ENCODE data around the gene HNRNPF.

Gene HNRNPF

DNA sequence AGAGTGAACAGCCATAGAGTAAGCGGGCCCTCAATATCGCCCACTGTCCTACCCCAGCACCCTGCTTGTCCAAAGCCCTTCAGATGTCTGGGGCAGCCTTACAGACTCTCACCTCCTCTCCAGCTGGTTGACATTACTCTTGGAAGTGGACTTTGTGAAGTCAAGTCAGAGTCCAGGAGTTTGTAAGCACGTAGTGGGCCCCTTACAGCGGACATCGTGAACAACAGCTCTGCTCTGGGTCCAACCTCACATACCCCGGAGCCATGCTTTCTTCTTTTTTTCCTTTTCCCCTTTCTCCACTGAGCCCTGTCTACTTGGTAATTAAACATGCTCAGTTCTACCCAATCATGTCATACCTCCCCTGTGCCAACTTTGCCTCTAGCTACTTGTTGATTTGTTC is 17.5 kb downstream of the HNRNPF start:
- peaks cover 43% of the 10 kb centered on the region for H3K36me3 ChIP-seq (ENCODE audit: control insufficient read depth, insufficient read depth, low read length)
- no peaks in the 10 kb centered on the region for H3K9me3 ChIP-seq (ENCODE audit: control insufficient read depth, low read length)
- H3K4me1 ChIP-seq (ENCODE audit: control insufficient read depth, insufficient read depth, low read length): peaks cover 33% of the 10 kb centered on the region
- H3K4me3 ChIP-seq (ENCODE audit: low read length): no peak overlapping the region
- no peaks in the 10 kb centered on the region for H3K27me3 ChIP-seq (ENCODE audit: control insufficient read depth, insufficient read depth, low read length)
- H3K9ac ChIP-seq (ENCODE audit: low read length): no peak overlapping the region

DNA sequence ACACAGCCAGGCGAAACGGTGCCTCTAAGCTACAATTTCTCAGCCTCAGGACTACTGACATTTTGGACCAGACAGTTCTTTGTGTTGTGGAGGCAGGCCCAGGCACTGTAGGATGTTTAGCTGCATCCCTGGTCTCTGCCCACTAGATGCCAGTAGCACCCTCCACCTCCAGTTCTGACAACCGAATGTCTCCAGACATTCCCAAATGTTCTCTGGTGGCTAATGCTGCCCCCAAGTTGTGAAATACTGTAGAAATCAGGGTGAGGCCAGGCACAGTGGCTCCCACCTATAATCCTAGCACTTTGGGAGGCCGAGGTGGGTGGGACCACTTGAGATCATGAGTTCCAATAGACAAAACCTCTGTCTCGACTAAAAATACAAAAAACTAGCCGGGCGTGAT is 18.2 kb downstream of the HNRNPF start:
- Histone ChIP-seq H3K27me3 (ENCODE audit: control insufficient read depth, insufficient read depth, low read length) (no peaks in the 10 kb centered on the region), H3K4me3 (ENCODE audit: low read length) (no peak overlapping the region), H3K9me3 (ENCODE audit: control insufficient read depth, low read length) (no peaks in the 10 kb centered on the region), H3K4me1 (ENCODE audit: control insufficient read depth, insufficient read depth, low read length) (peaks cover 33% of the 10 kb centered on the region), H3K36me3 (ENCODE audit: control insufficient read depth, insufficient read depth, low read length) (peaks cover 43% of the 10 kb centered on the region), H3K9ac (ENCODE audit: low read length) (no peak overlapping the region)

- Histone ChIP-seq H3K9ac (ENCODE audit: low read length) (no peak overlapping the region), H3K4me3 (ENCODE audit: low read length) (no peak overlapping the region), H3K27me3 (ENCODE audit: control insufficient read depth, insufficient read depth, low read length) (no peaks in the 10 kb centered on the region), H3K4me1 (ENCODE audit: control insufficient read depth, insufficient read depth, low read length) (peaks cover 33% of the 10 kb centered on the region), H3K36me3 (ENCODE audit: control insufficient read depth, insufficient read depth, low read length) (peaks cover 43% of the 10 kb centered on the region), H3K9me3 (ENCODE audit: control insufficient read depth, low read length) (no peaks in the 10 kb centered on the region)
Measured at GRCh38 chr10:43390333-43390732, 18.7 kb downstream of the HNRNPF start.

DNA sequence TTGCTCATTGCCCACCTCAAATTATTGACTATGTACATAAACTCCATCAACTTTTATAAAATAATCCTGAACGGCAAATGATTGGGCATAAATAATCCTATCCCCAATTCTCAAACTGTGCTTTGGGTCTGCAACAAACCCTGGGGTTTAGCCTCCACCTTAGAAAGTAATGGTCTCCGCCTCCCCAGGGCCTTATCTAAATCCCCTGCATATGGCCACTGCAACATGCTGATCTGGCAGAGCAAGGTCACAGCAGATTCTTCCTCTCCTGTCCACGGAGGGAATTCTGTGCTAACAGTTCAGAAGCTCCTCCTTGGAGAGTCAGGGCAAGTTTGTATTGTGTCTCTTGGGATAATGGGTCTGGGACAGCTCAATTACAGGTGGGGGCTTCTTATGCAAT is 19.1 kb downstream of the HNRNPF start:
- Histone ChIP-seq H3K9me3 (ENCODE audit: control insufficient read depth, low read length) (no peaks in the 10 kb centered on the region), H3K4me1 (ENCODE audit: control insufficient read depth, insufficient read depth, low read length) (peaks cover 29% of the 10 kb centered on the region), H3K9ac (ENCODE audit: low read length) (peak overlapping the region; percentile 36), H3K36me3 (ENCODE audit: control insufficient read depth, insufficient read depth, low read length) (peaks cover 46% of the 10 kb centered on the region), H3K4me3 (ENCODE audit: low read length) (no peak overlapping the region), H3K27me3 (ENCODE audit: control insufficient read depth, insufficient read depth, low read length) (no peaks in the 10 kb centered on the region)

GRCh38 chr10:43387678-43388032 is 21.3 kb downstream of the HNRNPF start:
- H3K9me3 ChIP-seq (ENCODE audit: control insufficient read depth, low read length): no peaks in the 10 kb centered on the region
- H3K9ac ChIP-seq (ENCODE audit: low read length): no peak overlapping the region
- H3K4me1 ChIP-seq (ENCODE audit: control insufficient read depth, insufficient read depth, low read length): peaks cover 24% of the 10 kb centered on the region
- no peak overlapping the region for H3K4me3 ChIP-seq (ENCODE audit: low read length)
- H3K27me3 ChIP-seq (ENCODE audit: control insufficient read depth, insufficient read depth, low read length): no peaks in the 10 kb centered on the region
- peaks cover 45% of the 10 kb centered on the region for H3K36me3 ChIP-seq (ENCODE audit: control insufficient read depth, insufficient read depth, low read length)

GRCh38 chr10:43386981-43387677 is 21.9 kb downstream of the HNRNPF start:
- Histone ChIP-seq H3K36me3 (ENCODE audit: control insufficient read depth, insufficient read depth, low read length) (peaks cover 45% of the 10 kb centered on the region), H3K9me3 (ENCODE audit: control insufficient read depth, low read length) (no peaks in the 10 kb centered on the region), H3K4me3 (ENCODE audit: low read length) (no peak overlapping the region), H3K4me1 (ENCODE audit: control insufficient read depth, insufficient read depth, low read length) (peaks cover 24% of the 10 kb centered on the region), H3K9ac (ENCODE audit: low read length) (no peak overlapping the region), H3K27me3 (ENCODE audit: control insufficient read depth, insufficient read depth, low read length) (no peaks in the 10 kb centered on the region)

GRCh38 chr10:43386549-43386948 is 22.4 kb downstream of the HNRNPF start:
- peaks cover 20% of the 10 kb centered on the region for H3K4me1 ChIP-seq (ENCODE audit: control insufficient read depth, insufficient read depth, low read length)
- H3K36me3 ChIP-seq (ENCODE audit: control insufficient read depth, insufficient read depth, low read length): peaks cover 42% of the 10 kb centered on the region
- H3K9me3 ChIP-seq (ENCODE audit: control insufficient read depth, low read length): no peaks in the 10 kb centered on the region
- H3K27me3 ChIP-seq (ENCODE audit: control insufficient read depth, insufficient read depth, low read length): no peaks in the 10 kb centered on the region
- no peak overlapping the region for H3K4me3 ChIP-seq (ENCODE audit: low read length)
- no peak overlapping the region for H3K9ac ChIP-seq (ENCODE audit: low read length)

- H3K9me3 ChIP-seq (ENCODE audit: control insufficient read depth, low read length): no peaks in the 10 kb centered on the region
- peaks cover 11% of the 10 kb centered on the region for H3K4me1 ChIP-seq (ENCODE audit: control insufficient read depth, insufficient read depth, low read length)
- no peaks in the 10 kb centered on the region for H3K27me3 ChIP-seq (ENCODE audit: control insufficient read depth, insufficient read depth, low read length)
- peaks cover 37% of the 10 kb centered on the region for H3K36me3 ChIP-seq (ENCODE audit: control insufficient read depth, insufficient read depth, low read length)
- no peak overlapping the region for H3K9ac ChIP-seq (ENCODE audit: low read length)
- no peak overlapping the region for H3K4me3 ChIP-seq (ENCODE audit: low read length)
Measured at GRCh38 chr10:43385412-43386004, 23.5 kb downstream of the HNRNPF start.

GRCh38 chr10:43384252-43385221 is 24.4 kb downstream of the HNRNPF start:
- Histone ChIP-seq H3K27me3 (ENCODE audit: control insufficient read depth, insufficient read depth, low read length) (no peaks in the 10 kb centered on the region), H3K9me3 (ENCODE audit: control insufficient read depth, low read length) (no peaks in the 10 kb centered on the region), H3K36me3 (ENCODE audit: control insufficient read depth, insufficient read depth, low read length) (peaks cover 28% of the 10 kb centered on the region), H3K4me1 (ENCODE audit: control insufficient read depth, insufficient read depth, low read length) (peaks cover 9% of the 10 kb centered on the region), H3K9ac (ENCODE audit: low read length) (no peak overlapping the region), H3K4me3 (ENCODE audit: low read length) (no peak overlapping the region)

- H3K4me1 ChIP-seq (ENCODE audit: control insufficient read depth, insufficient read depth, low read length): peaks cover 9% of the 10 kb centered on the region
- H3K9me3 ChIP-seq (ENCODE audit: control insufficient read depth, low read length): no peaks in the 10 kb centered on the region
- H3K9ac ChIP-seq (ENCODE audit: low read length): no peak overlapping the region
- peaks cover 23% of the 10 kb centered on the region for H3K36me3 ChIP-seq (ENCODE audit: control insufficient read depth, insufficient read depth, low read length)
- no peak overlapping the region for H3K4me3 ChIP-seq (ENCODE audit: low read length)
- no peaks in the 10 kb centered on the region for H3K27me3 ChIP-seq (ENCODE audit: control insufficient read depth, insufficient read depth, low read length)
Measured at GRCh38 chr10:43383204-43383971, 25.6 kb downstream of the HNRNPF start.

DNA sequence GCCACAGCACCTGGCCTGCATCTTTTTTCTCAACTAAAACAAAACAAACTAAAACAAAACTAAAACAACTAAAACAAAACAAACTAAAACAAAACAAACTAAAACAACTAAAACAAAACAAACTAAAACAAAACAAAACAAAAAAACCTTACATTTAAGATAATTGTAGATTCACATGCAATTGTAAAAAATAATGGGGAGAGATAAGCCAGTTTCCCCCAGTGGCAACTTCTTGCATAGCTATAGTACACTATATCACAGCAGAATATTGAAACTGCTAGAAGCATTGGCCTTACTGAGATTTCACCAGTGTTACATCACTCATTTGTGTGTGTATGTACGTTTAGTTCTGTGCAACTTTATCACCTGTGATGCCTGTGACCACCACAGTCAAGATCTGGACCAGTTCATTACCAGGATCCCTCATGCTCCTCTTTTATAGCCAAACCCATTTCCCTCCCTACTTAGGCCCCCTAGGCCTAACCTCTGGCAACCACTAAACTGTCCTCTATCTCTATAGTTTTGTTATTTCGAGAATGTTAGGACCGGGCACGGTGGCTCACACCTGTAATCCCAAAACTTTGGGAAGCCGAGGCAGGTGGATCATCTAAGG is 28.3 kb downstream of the HNRNPF start:
- Histone ChIP-seq H3K4me1 (ENCODE audit: control insufficient read depth, insufficient read depth, low read length) (peaks cover 17% of the 10 kb centered on the region), H3K4me3 (ENCODE audit: low read length) (no peak overlapping the region)

More for the DNA sequence above, 28.3 kb downstream of the HNRNPF start:
- H3K36me3 ChIP-seq (ENCODE audit: control insufficient read depth, insufficient read depth, low read length): peaks cover 8% of the 10 kb centered on the region
- H3K9me3 ChIP-seq (ENCODE audit: control insufficient read depth, low read length): no peaks in the 10 kb centered on the region
- H3K27me3 ChIP-seq (ENCODE audit: control insufficient read depth, insufficient read depth, low read length): no peaks in the 10 kb centered on the region
- no peak overlapping the region for H3K9ac ChIP-seq (ENCODE audit: low read length)

Measured in mucosa of stomach (tissue), 1 donor.